ENCODE measurements around the gene CHCHD5.

GRCh38 chr2:112547333-112547732 is 37.1 kb upstream of the CHCHD5 start:
- TF ChIP-seq ATF3 (IDR thresholded peaks at IDR 0.05), result no peak
- no peak for TF ChIP-seq CTCF (IDR thresholded peaks at IDR 0.05; ENCODE audit: low read depth, low read length, missing input control)
- TF ChIP-seq GABPA (IDR thresholded peaks at IDR 0.05 in 1 of 2, conservative IDR thresholded peaks at IDR 0.05 in 1 of 2), result peak in 1 of 2 donors; percentile 68
- TF ChIP-seq RAD21 (IDR thresholded peaks at IDR 0.05), result peak; percentile 21 to 39
- no peak for TF ChIP-seq REST (IDR thresholded peaks at IDR 0.05)
- peak; percentile 46 for TF ChIP-seq SP1 (IDR thresholded peaks at IDR 0.05)
- TF ChIP-seq ZBTB33 (IDR thresholded peaks at IDR 0.05), result no peak
- peak; percentile 84 for TF ChIP-seq MAX (IDR thresholded peaks at IDR 0.05)
- no peak for TF ChIP-seq TAF1 (conservative IDR thresholded peaks at IDR 0.05)
- peak; percentile 18 to 36 for TF ChIP-seq JUND (IDR thresholded peaks at IDR 0.05)
- peak; percentile 68 for TF ChIP-seq YY1 (IDR thresholded peaks at IDR 0.05)
- TF ChIP-seq RXRA (IDR thresholded peaks at IDR 0.05), result peak; percentile 41 to 72
- TF ChIP-seq EGR1 (IDR thresholded peaks at IDR 0.05; ENCODE audit: low read depth in 2 of 2), result no peak
- TF ChIP-seq FOXA2 (IDR thresholded peaks at IDR 0.05), result no peak
